C4-2B (cell line): Measurements from ENCODE around the gene SLC4A1.
A peak's percentile ranks its signal among the peaks of the same experiment; 100 is the strongest.

Experiments
- H3K27ac ChIP-seq: fragments of 450-650 bp; 2 replicates; pipeline ENCODE4 v1.5.1; 2017
- CTCF ChIP-seq: fragments of 450-650 bp; conservative IDR thresholded peaks from 2 replicates; pipeline ENCODE4 v1.5.1; 2017; ENCODE audit warnings: mild to moderate bottlenecking
- ZFX ChIP-seq: fragments of 450-650 bp; IDR thresholded peaks from 2 replicates; pipeline ENCODE4 v1.6.1; 2017

SLC4A1 gene

GRCh38 chr17:44267818-44268490, at the start of gene SLC4A1:
SLC4A1 (minus strand) TSS chr17:44268135; CDS start chr17:44262866, 5,269 bp downstream.
- TF ChIP-seq ZFX (no peak), CTCF (no peak)
- peak within 1 kb of the TSS; percentile 62 for H3K27ac ChIP-seq

GRCh38 chr17:44317545-44317944, 49.6 kb upstream of the SLC4A1 start:
- no peak overlapping the region for H3K27ac ChIP-seq
- TF ChIP-seq ZFX (no peak), CTCF (no peak)

GRCh38 chr17:44315760-44316731, 48.1 kb upstream of the SLC4A1 start:
- H3K27ac ChIP-seq, result peak overlapping the region; percentile 47
- TF ChIP-seq CTCF (no peak), ZFX (no peak)

GRCh38 chr17:44314869-44315661, 47.1 kb upstream of the SLC4A1 start:
- TF ChIP-seq ZFX (no peak), CTCF (no peak)
- peak overlapping the region; percentile 47 for H3K27ac ChIP-seq

- peak overlapping the region; percentile 47; the same call in 1 of the 2 replicates for H3K27ac ChIP-seq
- TF ChIP-seq CTCF, result no peak
- no peak for TF ChIP-seq ZFX
Measured at GRCh38 chr17:44314524-44314868, 46.6 kb upstream of the SLC4A1 start.

GRCh38 chr17:44314031-44314430, 46.1 kb upstream of the SLC4A1 start:
- no peak overlapping the region for H3K27ac ChIP-seq
- no peak for TF ChIP-seq ZFX
- no peak for TF ChIP-seq CTCF
